Left lung (tissue), 10 donors: ENCODE measurements around the gene PTRH1. TPM values are rescaled to one million over a fixed set of nuclear protein-coding genes. Genes with fewer than 3 reads are reported as not detected.

Experiments
- ATAC-seq: fragments of 200-7000 bp; cut with Tn5 transposase; one replicate; pipeline ENCODE4 v1.9.1; 2020; ENCODE audit warnings: moderate library complexity
- DNase-seq, 4 donors: peaks; one replicate each; pipeline ENCODE4 v3.0.0-alpha.2; 2013 to 2020
- H3K27ac ChIP-seq, 2 donors: fragments of 200-600 bp; sonication (generic) in 1 of 2; one replicate each; pipeline versions ENCODE4 v1.5.0 to v1.8.0; 2020 to 2021
- H3K27me3 ChIP-seq, 2 donors: fragments of 200-600 bp; sonication (generic) in 1 of 2; one replicate each; pipeline versions ENCODE4 v1.5.0 to v1.8.0; 2020 to 2021
- H3K36me3 ChIP-seq, 2 donors: fragments of 200-600 bp; sonication (generic) in 1 of 2; one replicate each; pipeline versions ENCODE4 v1.5.0 to v1.8.0; 2020 to 2021
- H3K4me1 ChIP-seq, 2 donors: fragments of 200-600 bp; one replicate each; pipeline ENCODE4 v1.8.0; 2021
- H3K4me3 ChIP-seq, 2 donors: fragments of 200-600 bp; sonication (generic) in 1 of 2; one replicate each; pipeline versions ENCODE4 v1.5.0 to v1.8.0; 2020 to 2021; ENCODE audit warnings: mild to moderate bottlenecking in 1 of 2
- H3K9me3 ChIP-seq, 2 donors: fragments of 200-600 bp; sonication (generic) in 1 of 2; one replicate each; pipeline versions ENCODE4 v1.5.0 to v1.8.0; 2020 to 2021
- intact Hi-C, 2 donors: fragments of 100-400 bp; cut with DNase I; formaldehyde crosslinking; loops; one replicate each; pipeline versions ENCODE4 v1.11.2 to v1.14.2; 2022
- polyA plus RNA-seq, 6 donors: library from polyadenylated mRNA; unstranded; fragments of 120-200 nt; gene quantifications; one replicate each; pipeline ENCODE4 v1.2.1, GENCODE V29; 2013; ENCODE audit not compliant: insufficient read length in 6 of 6
- total RNA-seq, 2 donors: library from RNA; stranded (reverse); fragmentation: NEBNext Ultra II Directional; extraction: Animal tissue kit (Norgen Biotek cat#: 25700); gene quantifications; one replicate each; pipeline ENCODE4 v1.2.1, GENCODE V29; 2021
- TF ChIP-seq, protein P1 (sequence below), 2 donors: fragments of 200-600 bp; sonication (generic) in 1 of 2; IDR thresholded peaks; one replicate each; pipeline versions ENCODE4 v1.5.0 to v1.8.0; 2021; ENCODE audit warnings: antibody characterized with exemption in 2 of 2
- donor health status: DM: no; HTN: yes; CAD: no.
- donor health status: DM: no; HTN: no; CAD: no.

Gene PTRH1
- total and polyA plus RNA-seq, 8 donors, result 3.6 to 20.2 (median 6.8) TPM

DNA sequence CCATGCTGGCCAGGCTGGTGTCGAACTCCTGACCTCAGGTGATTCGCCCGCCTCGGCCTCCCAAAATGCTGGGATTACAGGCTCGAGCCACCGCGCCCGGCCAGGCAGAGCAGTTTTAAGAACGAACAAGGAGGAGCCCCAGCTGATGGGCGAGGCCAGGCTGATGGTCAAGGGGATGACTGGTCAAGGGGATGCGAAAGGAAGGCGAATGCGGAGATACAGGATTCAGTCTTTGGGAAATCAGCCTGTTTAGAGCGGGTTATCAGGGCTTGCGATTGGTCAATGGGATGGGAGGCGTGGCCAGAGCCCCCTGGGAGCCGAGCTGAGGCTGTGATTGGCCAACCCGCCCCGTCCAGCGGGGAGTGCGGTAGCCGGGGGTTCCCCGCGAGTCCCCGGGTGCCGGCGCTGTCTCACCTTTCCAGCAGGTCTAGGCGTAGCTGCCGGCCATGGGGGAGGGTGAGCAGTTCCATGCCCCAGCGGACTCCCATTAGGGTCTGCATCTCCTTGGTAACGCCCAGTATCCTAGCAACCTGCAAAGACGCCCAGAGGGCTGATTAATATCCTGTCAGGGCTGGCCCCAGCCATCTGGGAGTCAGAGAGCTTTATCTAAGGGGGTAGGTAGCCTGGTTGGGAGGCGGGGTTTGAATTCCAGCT is 27.1 kb upstream of the PTRH1 start:
- H3K4me3 ChIP-seq, result peak overlapping the region in 1 of 2 donors; percentile 26
- no peaks in the 10 kb centered on the region for H3K27me3 ChIP-seq
- H3K27ac ChIP-seq, result no peak overlapping the region
- no peaks in the 10 kb centered on the region for H3K9me3 ChIP-seq
- peaks cover 0 to 99% of the 10 kb centered on the region in 2 donors for H3K36me3 ChIP-seq
- ATAC-seq (peak; percentile 30), DNase-seq (peak in 1 of 4 donors; percentile 38)
- intact Hi-C loops, result no loop called here
- TF ChIP-seq, protein P1, sequence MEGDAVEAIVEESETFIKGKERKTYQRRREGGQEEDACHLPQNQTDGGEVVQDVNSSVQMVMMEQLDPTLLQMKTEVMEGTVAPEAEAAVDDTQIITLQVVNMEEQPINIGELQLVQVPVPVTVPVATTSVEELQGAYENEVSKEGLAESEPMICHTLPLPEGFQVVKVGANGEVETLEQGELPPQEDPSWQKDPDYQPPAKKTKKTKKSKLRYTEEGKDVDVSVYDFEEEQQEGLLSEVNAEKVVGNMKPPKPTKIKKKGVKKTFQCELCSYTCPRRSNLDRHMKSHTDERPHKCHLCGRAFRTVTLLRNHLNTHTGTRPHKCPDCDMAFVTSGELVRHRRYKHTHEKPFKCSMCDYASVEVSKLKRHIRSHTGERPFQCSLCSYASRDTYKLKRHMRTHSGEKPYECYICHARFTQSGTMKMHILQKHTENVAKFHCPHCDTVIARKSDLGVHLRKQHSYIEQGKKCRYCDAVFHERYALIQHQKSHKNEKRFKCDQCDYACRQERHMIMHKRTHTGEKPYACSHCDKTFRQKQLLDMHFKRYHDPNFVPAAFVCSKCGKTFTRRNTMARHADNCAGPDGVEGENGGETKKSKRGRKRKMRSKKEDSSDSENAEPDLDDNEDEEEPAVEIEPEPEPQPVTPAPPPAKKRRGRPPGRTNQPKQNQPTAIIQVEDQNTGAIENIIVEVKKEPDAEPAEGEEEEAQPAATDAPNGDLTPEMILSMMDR (IDR thresholded peaks at IDR 0.05), result no peak
- H3K4me1 ChIP-seq, result peaks cover 6 to 33% of the 10 kb centered on the region in 2 donors

DNA sequence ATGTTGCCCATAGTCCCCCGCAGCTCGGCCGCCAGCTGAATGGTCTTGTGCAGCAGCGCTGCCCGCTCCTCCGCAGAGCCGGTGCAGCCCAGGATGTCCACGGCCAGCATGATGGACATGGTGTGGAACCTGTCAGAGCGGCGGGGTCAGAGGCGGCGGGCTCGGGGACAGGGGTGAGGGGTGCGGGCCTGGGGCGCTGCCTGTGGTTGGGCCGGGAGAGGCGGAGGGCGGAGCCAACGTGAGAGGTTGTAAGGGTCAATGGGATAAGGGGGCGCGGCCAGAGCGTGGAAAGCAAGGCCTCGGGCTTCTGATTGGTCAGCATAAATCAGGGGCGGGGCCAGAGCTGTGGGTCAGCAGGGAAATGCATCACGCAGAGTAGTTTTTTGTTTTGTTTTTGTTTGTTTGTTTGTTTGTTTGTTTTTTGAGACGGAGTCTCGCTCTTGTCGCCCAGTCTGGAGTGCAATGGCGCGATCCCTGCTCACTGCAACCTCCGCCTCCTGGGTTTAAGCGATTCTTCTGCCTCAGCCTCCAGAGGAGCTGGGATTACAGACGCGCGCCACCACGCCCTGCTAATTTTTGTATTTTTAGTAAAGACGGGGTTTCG is 26.5 kb upstream of the PTRH1 start:
- ATAC-seq (peak; percentile 87), DNase-seq (peak in 3 of 4 donors; percentile 45 to 89 (median 80))
- Histone ChIP-seq H3K4me1 (peaks cover 6 to 33% of the 10 kb centered on the region in 2 donors), H3K36me3 (peaks cover 0 to 93% of the 10 kb centered on the region in 2 donors), H3K4me3 (peak overlapping the region in 1 of 2 donors; percentile 26), H3K9me3 (no peaks in the 10 kb centered on the region), H3K27ac (no peak overlapping the region), H3K27me3 (no peaks in the 10 kb centered on the region)
- intact Hi-C loops, result no loop called here
- TF ChIP-seq, protein P1 (IDR thresholded peaks at IDR 0.05), result no peak

DNA sequence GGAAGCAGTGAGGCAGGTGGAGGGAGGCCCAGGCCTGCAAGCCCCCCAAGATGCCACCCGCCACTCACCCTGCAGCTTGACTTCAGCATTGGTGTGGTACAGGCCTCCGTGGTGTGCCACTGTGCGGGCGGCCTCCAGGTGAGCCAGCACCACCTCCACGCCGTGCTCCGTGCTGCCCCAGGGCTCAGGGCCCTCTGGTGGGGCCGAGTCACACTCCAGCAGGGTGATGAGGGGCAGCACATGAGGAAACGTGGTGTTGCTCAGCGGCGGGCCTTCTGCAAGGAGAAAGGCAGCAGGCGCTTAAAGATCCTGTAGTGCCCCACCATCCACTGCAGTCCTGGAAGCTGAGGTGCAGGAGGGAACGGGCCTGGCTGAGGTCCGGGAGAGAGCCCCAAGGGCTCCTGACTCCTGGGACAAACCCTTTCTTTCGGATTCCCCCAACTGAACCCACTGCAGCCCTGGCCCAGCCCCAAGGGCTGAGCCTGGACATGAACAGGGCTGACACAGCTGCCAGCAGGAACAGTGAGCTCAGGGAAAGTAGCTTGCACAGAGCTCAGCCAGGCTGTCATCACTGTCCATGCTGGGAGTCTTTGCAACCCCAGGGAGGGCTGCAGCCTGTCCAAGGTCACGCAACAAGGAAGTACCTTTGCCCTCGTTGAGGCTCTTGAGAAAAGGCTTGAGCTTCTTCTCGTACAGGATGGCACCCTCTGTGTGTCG is 24.3 kb upstream of the PTRH1 start:
- intact Hi-C loops, result loop anchor here in 1 of 2 donors (5.0 kb wide), 1 partner anchor 133 kb away; no protein-coding TSS in a partner anchor
- Histone ChIP-seq H3K36me3 (peaks cover 0 to 71% of the 10 kb centered on the region in 2 donors), H3K4me1 (peaks cover 6 to 40% of the 10 kb centered on the region in 2 donors), H3K27me3 (no peaks in the 10 kb centered on the region), H3K9me3 (no peaks in the 10 kb centered on the region), H3K27ac (peak overlapping the region in 1 of 2 donors; percentile 30), H3K4me3 (no peak overlapping the region)
- TF ChIP-seq, protein P1 (IDR thresholded peaks at IDR 0.05), result no peak
- DNase-seq (no peak), ATAC-seq (no peak)

DNA sequence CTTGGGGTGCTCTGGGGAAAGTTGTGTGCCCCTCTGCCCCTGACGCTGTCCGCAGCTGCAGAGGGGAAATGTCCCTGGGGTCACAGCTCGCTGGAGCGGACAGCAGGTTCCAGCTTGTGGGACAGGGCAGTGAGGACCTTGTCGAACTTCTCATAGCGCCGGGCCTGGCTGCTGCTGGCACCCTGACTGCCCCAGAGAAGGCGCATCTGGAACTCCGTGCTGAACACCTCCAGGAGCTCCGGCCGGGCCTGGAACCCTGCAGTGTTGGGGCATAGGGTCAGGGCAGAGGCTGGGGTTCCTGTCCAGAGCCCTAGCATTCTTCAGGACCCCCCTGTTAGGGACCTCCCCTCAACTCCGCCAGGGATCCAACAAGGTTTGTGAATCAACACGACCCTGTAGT is 23.2 kb upstream of the PTRH1 start:
- peaks cover 12 to 51% of the 10 kb centered on the region in 2 donors for H3K4me1 ChIP-seq
- DNase-seq (no peak), ATAC-seq (no peak)
- TF ChIP-seq, protein P1 (IDR thresholded peaks at IDR 0.05), result no peak
- no peaks in the 10 kb centered on the region for H3K27me3 ChIP-seq
- peaks cover 0 to 60% of the 10 kb centered on the region in 2 donors for H3K36me3 ChIP-seq
- intact Hi-C loops, result loop anchor here in 1 of 2 donors (5.0 kb wide), 1 partner anchor 134 kb away; no protein-coding TSS in a partner anchor
- H3K27ac ChIP-seq, result no peak overlapping the region
- H3K4me3 ChIP-seq, result no peak overlapping the region
- no peaks in the 10 kb centered on the region for H3K9me3 ChIP-seq
